Measurements from ENCODE around the gene ARAP1.

DNA sequence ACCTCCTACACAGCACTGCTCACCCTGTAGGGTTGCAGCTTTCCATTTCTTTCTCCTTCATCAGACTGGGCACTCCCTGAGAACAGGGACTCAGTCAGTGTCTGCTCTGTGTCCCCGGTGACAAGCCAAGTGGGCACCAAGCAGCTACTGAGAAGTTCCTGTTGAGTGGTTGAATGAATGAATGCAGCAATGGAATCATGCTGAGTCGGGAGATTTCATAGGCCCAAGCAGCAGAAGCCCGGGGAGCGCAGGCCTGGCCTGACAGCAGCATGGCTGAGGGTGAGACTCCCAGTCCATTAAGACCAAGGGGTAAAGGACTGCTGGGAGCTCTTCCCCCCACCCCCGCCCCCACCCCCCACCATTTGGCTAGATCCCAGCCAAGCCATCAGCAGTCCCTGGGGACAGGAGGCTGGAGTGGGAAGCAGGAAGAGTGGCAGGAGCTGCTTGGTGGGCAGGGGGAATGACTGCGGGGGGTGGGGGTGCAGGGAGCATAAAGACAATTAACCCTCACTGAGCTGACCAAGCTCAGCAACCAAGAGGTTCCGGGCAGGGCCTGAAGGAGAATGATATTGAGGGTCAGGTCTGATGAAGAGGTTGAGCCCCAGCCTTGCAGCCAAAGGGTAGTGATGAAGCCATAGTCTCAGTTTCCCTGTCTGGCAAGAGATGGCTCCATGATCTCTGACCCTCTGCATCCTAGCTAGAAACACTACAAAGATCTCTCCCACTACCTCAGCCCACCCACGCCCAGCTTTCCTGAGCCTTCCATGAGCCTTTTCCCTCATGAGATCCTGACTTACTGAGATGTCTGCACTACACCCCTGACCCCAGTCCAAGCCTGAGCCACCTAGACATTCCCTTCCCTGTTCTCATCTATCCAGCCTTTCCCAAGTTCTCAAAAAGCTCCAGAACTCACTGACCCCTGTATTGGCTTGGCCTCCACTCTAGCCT lies 80.8 kb downstream of the ARAP1 start:
- TF ChIP-seq GATA3 (IDR thresholded peaks at IDR 0.05; ENCODE audit: low read depth, low read length) (no peak), GATA2 (IDR thresholded peaks at IDR 0.05; ENCODE audit: low read depth, low read length) (no peak)

Measured in SH-SY5Y (cell line).